T1000 (cell line): ENCODE data around the gene AATK.

ENCODE experiments used
- DNase-seq: peaks from one replicate; lab custom pipeline; 2025; ENCODE audit warnings: mixed read lengths; lab: John Stamatoyannopoulos, UW

Gene AATK

DNA sequence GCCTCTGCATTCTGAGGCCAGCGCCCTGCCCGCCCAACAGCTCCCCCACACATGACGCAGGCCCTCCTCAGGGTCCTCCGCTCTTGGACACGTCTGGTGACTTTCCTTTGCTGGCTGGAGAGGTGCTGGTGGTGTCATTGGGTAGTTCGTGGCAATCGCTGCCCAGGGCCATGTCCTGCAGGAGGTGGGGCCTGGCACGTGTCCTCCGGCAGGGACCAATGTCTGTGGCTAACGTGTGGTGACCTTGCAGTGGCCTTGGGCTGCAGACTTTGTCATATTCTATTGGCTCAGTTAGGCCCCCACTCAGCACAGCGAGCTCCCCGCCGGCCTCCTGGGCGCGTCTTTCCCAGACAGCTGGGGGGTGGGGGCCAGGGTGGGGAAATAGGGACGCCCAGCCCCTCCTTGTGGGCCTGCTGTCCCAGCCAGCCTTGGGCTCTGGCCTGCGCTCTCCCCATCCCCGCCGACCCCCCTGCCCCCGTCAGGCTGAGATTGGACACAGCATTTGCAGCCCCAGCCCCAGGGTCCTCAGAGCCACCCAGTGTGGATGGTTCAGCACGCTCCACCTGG, 52.8 kb downstream of the AATK start:
- DNase-seq = no peak

GRCh38 chr17:81112450-81112849, 53.6 kb downstream of the AATK start:
- no peak for DNase-seq

- no peak for DNase-seq
Measured at GRCh38 chr17:81111066-81111465, 55.0 kb downstream of the AATK start.

- DNase-seq = no peak
Measured at GRCh38 chr17:81110488-81111040, 55.5 kb downstream of the AATK start.

- no peak for DNase-seq
Measured at GRCh38 chr17:81109957-81110356, 56.1 kb downstream of the AATK start.

DNA sequence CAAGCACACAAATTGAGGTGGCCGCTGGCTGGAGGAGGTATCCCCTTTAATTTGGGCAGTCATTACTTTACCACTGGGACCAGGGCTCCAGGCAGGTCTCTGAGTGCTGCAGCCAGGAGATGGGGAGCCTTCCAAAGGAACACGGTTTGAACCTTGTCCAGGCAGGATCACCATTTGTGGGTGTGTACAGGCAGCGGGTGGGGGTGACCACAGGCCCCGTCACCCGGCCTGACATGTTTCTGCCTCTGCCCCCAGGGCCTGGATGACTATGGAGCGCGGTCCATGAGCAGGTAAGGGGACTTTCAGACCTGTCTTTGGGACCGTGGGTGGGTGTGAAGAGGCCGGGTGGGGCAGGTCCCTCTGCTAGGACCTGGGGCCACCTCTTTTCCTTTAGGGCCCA, 57.8 kb downstream of the AATK start:
- no peak for DNase-seq

DNA sequence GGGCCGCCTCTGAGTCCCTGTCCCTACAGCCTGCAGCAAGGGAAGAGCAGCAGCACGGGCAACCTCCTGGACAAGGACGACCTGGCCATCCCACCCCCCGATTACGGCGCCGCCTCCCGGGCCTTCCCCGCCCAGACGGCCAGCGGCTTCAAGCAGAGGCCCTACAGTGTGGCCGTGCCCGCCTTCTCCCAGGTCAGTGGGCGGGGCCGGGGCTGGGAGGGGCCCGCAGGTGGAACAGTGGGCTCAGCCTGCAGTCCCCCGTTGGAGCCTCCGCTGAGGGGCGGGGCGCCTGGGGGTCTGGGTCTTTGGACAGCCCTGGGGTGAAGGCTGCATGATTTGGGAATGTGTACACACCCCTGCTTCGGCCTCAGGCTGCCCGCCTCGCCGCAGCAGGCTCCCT, 59.3 kb downstream of the AATK start:
- DNase-seq = no peak

DNA sequence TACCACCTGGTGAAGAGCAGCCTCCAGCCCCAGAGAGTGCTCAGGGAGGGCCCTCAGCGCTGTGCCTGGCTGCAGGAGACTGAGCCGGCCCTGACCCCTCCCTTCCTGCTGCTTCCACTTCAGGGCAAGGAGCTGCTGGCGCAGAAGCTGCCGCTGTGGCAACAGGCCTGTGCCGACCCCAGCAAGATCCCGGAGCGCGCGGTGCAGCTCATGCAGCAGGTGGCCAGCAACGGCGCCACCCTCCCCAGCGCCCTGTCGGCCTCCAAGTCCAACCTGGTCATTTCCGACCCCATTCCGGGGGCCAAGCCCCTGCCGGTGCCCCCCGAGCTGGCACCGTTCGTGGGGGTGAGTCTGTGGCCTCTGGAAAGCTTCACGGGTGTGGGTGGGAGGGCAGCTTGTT, 62.6 kb downstream of the AATK start:
- DNase-seq = no peak

GRCh38 chr17:81102869-81103268, 63.2 kb downstream of the AATK start:
- DNase-seq = no peak

DNA sequence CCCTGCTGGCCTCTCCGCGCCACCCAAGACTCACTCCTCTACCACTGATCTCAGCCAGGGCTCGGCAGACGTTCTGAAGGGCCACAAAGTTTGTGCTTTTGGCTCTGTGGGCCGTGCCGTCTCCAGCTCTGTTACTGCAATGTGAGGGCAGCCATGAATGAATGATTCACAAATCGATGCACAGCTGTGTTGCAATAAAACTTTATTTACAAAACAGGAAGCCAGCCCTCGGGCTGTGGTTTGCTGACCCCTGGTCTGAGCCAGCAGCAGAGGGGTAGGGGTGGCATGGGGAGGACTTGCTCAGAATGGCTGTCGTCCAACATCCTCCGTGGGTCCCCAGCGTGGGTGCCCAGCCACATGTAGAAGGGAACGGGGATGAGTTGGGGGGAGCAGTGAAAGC, 63.7 kb downstream of the AATK start:
- no peak for DNase-seq

- peak; percentile 84 for DNase-seq
Measured at GRCh38 chr17:81101614-81102306, 64.3 kb downstream of the AATK start.

- no peak for DNase-seq
Measured at GRCh38 chr17:81100668-81101067, 65.4 kb downstream of the AATK start.

- no peak for DNase-seq
Measured at GRCh38 chr17:81099888-81100287, 66.1 kb downstream of the AATK start.

DNA sequence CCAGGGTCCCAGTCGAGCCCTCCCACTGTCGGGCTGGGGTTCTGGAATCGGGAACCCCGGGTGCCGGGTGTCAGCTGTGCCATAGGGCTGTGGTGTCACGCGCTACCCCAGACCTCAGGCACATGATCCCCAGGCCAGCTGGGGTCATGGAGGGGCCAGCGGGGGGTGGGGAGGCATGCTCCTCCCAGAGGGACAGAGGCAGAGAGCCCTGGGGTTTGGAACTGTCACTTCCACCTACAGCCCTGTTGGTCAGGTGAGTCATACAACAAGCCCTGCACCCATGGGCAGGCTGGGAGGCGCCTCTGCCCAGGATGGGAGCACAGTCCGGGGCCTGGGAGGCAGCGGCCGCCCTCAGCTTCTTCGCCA, 68.1 kb downstream of the AATK start:
- peak; percentile 63 for DNase-seq

DNA sequence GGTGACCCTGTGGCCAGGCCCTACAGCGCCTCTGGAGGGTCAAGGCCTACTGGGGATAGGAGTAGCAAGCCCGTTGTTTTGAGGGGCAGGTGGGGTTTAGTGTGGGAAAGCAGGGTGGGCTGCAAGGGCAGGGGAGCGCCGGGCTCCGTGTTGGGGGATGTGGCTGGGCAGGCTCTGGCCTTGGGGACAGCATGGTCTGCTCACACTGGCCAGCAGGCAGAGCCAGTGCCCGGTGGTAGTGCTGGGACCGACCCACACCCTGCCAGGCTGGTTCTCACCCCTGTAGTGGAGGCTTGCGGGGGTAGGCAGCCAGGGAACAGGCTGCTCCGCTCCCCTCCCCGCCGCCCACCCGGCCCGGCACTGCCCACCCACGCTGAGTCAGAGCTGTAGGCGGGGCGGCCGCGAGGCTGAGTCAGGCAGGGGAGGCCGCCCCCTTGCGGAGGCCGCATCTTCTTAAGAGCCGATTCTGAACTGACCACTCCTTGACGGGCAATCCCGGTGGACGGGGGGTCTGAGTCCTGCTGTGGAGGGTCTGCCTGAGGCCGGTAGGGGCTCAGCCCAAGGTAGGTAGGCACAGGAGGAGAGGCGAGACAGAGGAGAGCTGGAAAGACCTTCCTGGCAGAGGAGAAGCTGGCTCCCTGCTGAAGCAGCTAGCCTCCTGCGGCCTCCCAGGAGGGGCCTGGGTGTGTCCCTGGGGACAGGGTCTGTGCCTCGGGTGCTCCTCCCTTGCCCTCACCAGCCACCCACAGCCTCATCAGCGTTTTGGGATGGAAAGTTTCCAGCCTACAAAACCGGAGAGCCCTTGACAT, 68.7 kb downstream of the AATK start:
- peak; percentile 74 for DNase-seq

DNA sequence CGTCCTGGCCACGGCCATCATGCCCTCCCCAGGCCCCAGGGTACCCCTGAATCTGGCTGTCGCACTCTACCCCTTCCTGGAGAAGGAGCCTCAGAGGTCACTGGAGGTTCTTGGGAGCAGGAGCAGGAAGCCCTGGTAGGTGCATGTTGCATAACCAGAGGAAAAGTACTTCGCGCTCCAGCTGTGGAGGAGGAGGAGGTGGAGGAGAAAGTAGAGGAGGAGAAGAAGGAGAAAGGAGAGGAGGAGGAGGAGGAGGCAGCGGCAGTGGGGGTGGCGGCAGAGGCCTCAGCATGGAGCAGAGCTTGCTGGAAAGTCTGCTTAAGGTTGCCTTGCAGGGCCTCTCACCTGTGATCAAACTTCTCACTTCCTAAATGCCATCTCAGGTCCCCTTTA, 69.3 kb downstream of the AATK start:
- DNase-seq = no peak

- no peak for DNase-seq
Measured at GRCh38 chr17:81095383-81095762, 70.6 kb downstream of the AATK start.

DNA sequence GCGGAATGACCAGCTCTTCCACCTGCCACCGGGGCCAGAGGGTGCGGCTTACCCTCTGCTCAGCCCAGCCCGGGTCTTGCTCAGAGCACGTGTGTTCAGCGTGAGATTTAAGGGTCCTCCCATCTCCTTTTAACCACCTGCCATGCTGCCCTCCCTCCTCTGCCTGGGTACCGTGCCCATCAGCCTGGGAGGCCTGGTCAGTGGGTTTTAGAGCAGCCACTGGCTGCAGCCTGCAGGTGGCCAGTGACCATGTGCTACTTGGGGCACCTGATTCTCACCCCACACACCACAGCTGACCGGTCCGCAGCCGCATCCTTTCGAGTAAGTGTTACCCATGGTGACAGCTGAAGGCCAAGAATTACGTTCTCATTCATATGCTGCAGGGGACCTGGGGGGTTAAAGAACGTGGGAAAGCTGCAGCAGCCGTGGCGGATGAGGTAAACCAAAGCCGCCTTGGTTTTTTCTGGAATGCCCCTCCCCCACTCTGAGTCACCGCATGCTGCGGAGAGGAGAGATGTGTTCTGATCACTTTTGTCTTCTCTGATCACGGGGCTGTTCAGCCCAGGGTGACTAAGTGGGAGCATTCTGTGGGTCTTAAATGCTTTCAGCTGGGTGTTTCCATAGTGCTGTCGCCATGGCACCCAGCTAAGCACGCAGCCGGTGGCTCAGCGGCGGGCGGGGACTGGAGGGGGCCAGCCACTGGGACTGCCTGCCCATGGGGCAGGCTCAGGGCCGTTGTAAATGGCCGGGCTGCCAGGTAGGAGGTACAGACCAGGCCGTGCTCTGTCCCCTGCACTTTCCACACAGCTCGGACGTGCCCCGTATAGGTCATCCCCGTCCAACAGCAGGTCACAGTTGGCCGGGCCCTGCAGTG, 71.3 kb downstream of the AATK start:
- peak; percentile 98 for DNase-seq

- DNase-seq = no peak
Measured at GRCh38 chr17:81093619-81094508, 72.2 kb downstream of the AATK start.

DNA sequence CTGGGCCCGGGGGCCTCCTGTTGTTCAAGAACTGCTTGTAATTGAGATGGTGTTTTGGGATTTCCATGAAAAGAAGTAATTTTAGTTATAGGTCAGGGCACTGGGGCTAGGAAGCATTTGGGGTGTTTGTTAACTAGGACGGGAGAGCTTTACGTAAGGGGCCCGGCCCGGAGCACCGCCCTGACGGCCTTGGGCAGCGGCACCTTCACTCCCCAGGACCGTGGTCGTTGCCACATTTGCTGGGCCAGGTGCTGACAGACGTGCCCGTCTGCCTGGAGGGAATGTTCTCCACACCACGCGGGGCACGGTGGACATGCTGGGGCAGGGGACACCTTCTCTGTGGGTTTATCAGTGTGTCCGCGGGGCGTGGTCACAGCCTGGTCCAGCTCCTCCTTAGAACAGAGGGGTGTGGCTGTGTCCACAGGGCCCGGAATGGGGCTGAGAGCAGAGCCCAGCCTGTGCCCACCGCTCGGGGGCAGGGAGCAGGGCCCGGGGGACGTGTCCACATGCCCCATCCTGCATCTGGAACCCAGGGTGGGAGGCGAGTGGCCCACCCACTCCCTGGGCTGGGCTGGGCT, 73.4 kb downstream of the AATK start:
- no peak for DNase-seq
